ENCODE data around the gene STAT3.
A peak's percentile ranks its signal among the peaks of the same experiment; 100 is the strongest.

DNA sequence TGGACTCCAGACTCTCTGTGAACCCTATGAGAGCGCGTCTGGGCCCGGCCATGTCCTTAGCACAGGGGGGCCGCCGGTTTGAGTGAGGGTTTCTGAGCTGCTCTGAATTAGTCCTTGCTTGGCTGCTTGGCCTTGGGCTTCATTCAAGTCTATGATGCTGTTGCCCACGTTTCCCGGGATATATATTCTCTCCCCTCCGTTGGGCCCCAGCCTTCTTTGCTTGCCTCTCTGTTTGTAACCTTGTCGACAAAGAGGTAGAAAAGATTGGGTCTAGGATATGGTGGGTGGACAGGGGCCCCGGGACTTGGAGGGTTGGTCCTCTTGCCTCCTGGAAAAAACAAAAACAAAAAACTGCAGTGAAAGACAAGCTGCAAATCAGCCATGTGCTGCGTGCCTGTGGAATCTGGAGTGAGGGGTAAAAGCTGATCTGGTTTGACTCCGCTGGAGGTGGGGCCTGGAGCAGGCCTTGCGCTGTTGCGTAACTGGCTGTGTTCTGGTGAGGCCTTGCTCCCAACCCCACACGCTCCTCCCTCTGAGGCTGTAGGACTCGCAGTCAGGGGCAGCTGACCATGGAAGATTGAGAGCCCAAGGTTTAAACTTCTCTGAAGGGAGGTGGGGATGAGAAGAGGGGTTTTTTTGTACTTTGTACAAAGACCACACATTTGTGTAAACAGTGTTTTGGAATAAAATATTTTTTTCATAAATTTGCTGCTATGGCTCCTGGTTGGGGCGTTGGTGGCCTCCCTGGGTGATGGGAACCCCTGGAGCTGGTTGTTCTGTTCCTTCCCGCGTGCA lies 76.8 kb downstream of the STAT3 start:
- TF ChIP-seq POLR2A (IDR thresholded peaks at IDR 0.05) (peak; percentile 16 to 34), CTCF (IDR thresholded peaks at IDR 0.05) (peak in 1 of 4 experiments; percentile 30)
